ENCODE data around the gene PCYT2. TPM values are rescaled to one million over a fixed set of nuclear protein-coding genes. Genes with fewer than 3 reads are reported as not detected.

The PCYT2 gene
- total RNA-seq, 1 experiment from 2014 or later, result 31.4 TPM

DNA sequence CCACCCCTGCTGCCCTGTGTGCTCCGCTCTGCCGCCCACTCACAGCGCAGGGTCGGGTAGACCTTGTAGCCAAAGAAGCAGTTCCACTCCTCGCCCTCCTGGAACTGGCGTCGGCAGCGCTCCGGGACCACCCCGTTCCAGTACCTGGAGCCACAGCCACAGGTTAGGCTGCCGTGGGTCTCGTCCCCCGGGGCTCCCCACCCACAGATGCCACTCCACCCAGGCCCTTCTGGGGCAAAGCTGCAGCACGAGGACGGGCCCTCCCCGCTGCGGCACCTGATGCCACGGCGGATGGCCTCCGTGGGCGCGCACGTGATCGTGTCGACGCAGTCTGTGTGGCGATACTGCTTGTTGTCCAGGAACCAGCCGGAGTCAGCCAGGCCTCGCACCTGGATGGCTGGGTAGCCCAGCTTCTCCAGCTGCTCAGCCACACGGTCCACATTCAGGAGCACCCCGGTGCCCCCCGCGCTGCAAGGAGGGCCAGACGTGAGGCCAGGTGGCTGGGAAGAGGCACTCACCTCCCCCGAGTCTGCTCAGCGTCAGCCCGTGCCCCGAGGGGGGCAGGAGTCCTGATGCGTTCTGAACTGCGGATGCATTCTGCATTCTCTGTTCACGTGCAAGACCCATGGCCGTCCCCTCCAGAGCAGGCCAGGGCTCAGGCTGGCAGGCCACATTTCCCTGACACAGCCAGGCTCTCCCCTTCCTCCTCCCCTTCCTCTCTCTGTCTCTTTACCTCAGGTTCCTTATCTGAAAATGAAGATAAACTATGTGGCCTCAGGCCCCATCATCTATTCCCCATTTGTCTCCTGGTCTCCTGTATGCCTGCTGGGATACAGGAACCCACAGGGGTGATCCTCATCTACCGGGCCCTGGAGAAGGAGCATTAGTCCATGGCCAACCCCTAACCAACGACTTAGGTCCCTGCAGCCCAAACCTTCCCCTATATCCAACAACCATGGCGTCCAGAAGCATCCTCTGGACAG lies 45.7 kb upstream of the PCYT2 start:
- H3K4me1 Mint-ChIP-seq, result no peaks in the 10 kb centered on the region
- no peaks in the 10 kb centered on the region for H3K36me3 Mint-ChIP-seq
- ChIA-PET CTCF (no interaction called here), POLR2A (no interaction called here)
- H3K27me3 Mint-ChIP-seq (ENCODE audit: low read depth), result peaks cover 41% of the 10 kb centered on the region
- no peak for ATAC-seq
- H3K4me3 Mint-ChIP-seq, result no peak overlapping the region
- TF ChIP-seq GABPB1 (CRISPR knock-in tag; IDR thresholded peaks at IDR 0.05), result no peak
- TF ChIP-seq, protein P1, sequence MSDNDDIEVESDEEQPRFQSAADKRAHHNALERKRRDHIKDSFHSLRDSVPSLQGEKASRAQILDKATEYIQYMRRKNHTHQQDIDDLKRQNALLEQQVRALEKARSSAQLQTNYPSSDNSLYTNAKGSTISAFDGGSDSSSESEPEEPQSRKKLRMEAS (CRISPR knock-in tag; IDR thresholded peaks at IDR 0.05), result no peak
- TF ChIP-seq, protein P2, sequence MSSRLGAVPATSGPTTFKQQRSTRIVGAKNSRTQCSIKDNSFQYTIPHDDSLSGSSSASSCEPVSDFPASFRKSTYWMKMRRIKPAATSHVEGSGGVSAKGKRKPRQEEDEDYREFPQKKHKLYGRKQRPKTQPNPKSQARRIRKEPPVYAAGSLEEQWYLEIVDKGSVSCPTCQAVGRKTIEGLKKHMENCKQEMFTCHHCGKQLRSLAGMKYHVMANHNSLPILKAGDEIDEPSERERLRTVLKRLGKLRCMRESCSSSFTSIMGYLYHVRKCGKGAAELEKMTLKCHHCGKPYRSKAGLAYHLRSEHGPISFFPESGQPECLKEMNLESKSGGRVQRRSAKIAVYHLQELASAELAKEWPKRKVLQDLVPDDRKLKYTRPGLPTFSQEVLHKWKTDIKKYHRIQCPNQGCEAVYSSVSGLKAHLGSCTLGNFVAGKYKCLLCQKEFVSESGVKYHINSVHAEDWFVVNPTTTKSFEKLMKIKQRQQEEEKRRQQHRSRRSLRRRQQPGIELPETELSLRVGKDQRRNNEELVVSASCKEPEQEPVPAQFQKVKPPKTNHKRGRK (CRISPR knock-in tag; IDR thresholded peaks at IDR 0.05; ENCODE audit: borderline replicate concordance), result no peak
- no peak for TF ChIP-seq TEAD4 (CRISPR knock-in tag; IDR thresholded peaks at IDR 0.05)
- TF ChIP-seq ZNF425 (CRISPR knock-in tag; conservative IDR thresholded peaks at IDR 0.05), result no peak
- no peak for TF ChIP-seq NR2C2 (CRISPR knock-in tag; IDR thresholded peaks at IDR 0.05)
- TF ChIP-seq PRDM15 (CRISPR knock-in tag; IDR thresholded peaks at IDR 0.05), result no peak
- TF ChIP-seq, protein P3, sequence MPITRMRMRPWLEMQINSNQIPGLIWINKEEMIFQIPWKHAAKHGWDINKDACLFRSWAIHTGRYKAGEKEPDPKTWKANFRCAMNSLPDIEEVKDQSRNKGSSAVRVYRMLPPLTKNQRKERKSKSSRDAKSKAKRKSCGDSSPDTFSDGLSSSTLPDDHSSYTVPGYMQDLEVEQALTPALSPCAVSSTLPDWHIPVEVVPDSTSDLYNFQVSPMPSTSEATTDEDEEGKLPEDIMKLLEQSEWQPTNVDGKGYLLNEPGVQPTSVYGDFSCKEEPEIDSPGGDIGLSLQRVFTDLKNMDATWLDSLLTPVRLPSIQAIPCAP (CRISPR knock-in tag; IDR thresholded peaks at IDR 0.05), result no peak
- TF ChIP-seq TCF7 (CRISPR knock-in tag; IDR thresholded peaks at IDR 0.05; ENCODE audit: low read depth), result no peak
- TF ChIP-seq KAT7 (CRISPR knock-in tag; IDR thresholded peaks at IDR 0.05; ENCODE audit: borderline replicate concordance), result no peak
- TF ChIP-seq NFYB (CRISPR knock-in tag; conservative IDR thresholded peaks at IDR 0.05; ENCODE audit: low read depth), result no peak
- TF ChIP-seq TEAD1 (CRISPR knock-in tag; IDR thresholded peaks at IDR 0.05), result no peak
- no peak for TF ChIP-seq ATF3 (CRISPR knock-in tag; conservative IDR thresholded peaks at IDR 0.05)
- TF ChIP-seq, protein P4, sequence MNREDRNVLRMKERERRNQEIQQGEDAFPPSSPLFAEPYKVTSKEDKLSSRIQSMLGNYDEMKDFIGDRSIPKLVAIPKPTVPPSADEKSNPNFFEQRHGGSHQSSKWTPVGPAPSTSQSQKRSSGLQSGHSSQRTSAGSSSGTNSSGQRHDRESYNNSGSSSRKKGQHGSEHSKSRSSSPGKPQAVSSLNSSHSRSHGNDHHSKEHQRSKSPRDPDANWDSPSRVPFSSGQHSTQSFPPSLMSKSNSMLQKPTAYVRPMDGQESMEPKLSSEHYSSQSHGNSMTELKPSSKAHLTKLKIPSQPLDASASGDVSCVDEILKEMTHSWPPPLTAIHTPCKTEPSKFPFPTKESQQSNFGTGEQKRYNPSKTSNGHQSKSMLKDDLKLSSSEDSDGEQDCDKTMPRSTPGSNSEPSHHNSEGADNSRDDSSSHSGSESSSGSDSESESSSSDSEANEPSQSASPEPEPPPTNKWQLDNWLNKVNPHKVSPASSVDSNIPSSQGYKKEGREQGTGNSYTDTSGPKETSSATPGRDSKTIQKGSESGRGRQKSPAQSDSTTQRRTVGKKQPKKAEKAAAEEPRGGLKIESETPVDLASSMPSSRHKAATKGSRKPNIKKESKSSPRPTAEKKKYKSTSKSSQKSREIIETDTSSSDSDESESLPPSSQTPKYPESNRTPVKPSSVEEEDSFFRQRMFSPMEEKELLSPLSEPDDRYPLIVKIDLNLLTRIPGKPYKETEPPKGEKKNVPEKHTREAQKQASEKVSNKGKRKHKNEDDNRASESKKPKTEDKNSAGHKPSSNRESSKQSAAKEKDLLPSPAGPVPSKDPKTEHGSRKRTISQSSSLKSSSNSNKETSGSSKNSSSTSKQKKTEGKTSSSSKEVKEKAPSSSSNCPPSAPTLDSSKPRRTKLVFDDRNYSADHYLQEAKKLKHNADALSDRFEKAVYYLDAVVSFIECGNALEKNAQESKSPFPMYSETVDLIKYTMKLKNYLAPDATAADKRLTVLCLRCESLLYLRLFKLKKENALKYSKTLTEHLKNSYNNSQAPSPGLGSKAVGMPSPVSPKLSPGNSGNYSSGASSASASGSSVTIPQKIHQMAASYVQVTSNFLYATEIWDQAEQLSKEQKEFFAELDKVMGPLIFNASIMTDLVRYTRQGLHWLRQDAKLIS (CRISPR knock-in tag; IDR thresholded peaks at IDR 0.05; ENCODE audit: borderline replicate concordance), result no peak
- TF ChIP-seq CREM (CRISPR knock-in tag; IDR thresholded peaks at IDR 0.05), result no peak
- no peak for TF ChIP-seq MYBL2 (CRISPR knock-in tag; IDR thresholded peaks at IDR 0.05)
- no peak for TF ChIP-seq FOXP4 (CRISPR knock-in tag; IDR thresholded peaks at IDR 0.05)
- no peak overlapping the region for H3K27ac Mint-ChIP-seq
- no peak for DNase-seq (ENCODE audit: low spot score)
- no peaks in the 10 kb centered on the region for H3K9me3 Mint-ChIP-seq
